Measurements from ENCODE around the gene HSD3B7. TPM values are rescaled to one million over a fixed set of nuclear protein-coding genes. Genes with fewer than 3 reads are reported as not detected.

HSD3B7 gene
- total and polyA plus RNA-seq, 2 of the 4 experiments (the other 2 are of a cell fraction): 8.5 to 11.3 TPM

DNA sequence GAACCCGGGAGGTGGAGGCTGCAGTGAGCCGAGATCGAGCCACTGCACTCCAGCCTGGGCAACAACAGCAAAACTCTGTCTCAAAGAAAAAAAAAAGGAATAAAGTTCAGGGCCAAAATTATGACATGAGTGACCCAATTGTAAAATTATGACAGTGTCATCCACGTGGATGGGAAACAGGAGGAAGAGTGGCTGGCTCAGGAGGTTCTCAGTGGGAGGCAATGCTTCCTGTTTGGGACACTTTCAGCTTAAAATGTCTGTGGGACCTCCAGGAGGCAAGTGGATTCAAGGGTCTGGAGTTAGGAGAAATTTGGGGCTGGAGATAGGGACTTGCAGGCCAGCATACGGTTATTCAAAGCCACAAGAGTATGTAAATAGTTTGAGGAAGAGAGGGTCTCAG, 40.3 kb downstream of the HSD3B7 start:
- ATAC-seq (ENCODE audit: low read depth) (no peak), DNase-seq (no peak)
- Histone ChIP-seq H2BK20ac (ENCODE audit: low read depth, low read length) (no peak overlapping the region), H3K4me3 (ENCODE audit: insufficient read depth, low read depth, low read length) (no peak overlapping the region), H3K9me3 (ENCODE audit: control insufficient read depth, insufficient read depth, low read length) (no peaks in the 10 kb centered on the region), H2AFZ (replicated peaks; ENCODE audit: low read length, poor library complexity) (peak overlapping the region; percentile 40), H3K4ac (ENCODE audit: low read depth, low read length) (no peak overlapping the region), H4K91ac (ENCODE audit: insufficient read depth, low read depth, low read length) (no peak overlapping the region), H2BK120ac (ENCODE audit: low read depth, low read length) (no peak overlapping the region), H3K18ac (ENCODE audit: low read depth, low read length) (no peak overlapping the region), H2AK5ac (ENCODE audit: low read depth, low read length) (no peak overlapping the region), H3K27me3 (ENCODE audit: control insufficient read depth, insufficient read depth, low read length) (no peaks in the 10 kb centered on the region), H3K36me3 (ENCODE audit: control insufficient read depth, insufficient read depth, low read length) (no peaks in the 10 kb centered on the region), H3K23ac (ENCODE audit: low read depth, low read length) (no peak overlapping the region; the same call in 1 of the 2 replicates), H2BK5ac (ENCODE audit: low read depth, low read length, poor library complexity, severe bottlenecking) (no peak overlapping the region), H3K79me1 (ENCODE audit: low read depth in 1 of 2, low read length in 2 of 2) (no peaks in the 10 kb centered on the region), H3K56ac (ENCODE audit: extremely low read depth, insufficient read depth, low read length) (no peak overlapping the region), H4K20me1 (ENCODE audit: insufficient read depth, low read length) (no peaks in the 10 kb centered on the region), H3K27ac (ENCODE audit: insufficient read depth, low read length) (no peak overlapping the region), H3K9me1 (ENCODE audit: insufficient read depth, low read length) (no peaks in the 10 kb centered on the region), H2BK15ac (ENCODE audit: low read depth, low read length) (no peak overlapping the region), H3K9ac (ENCODE audit: low read depth, low read length) (no peak overlapping the region), H4K5ac (ENCODE audit: low read depth, low read length) (no peak overlapping the region), H2AK9ac (replicated peaks; ENCODE audit: low read depth, low read length, poor library complexity) (no peak overlapping the region), H3K4me2 (ENCODE audit: low read depth, low read length) (no peak overlapping the region), H4K8ac (ENCODE audit: low read depth in 2 of 2, low read length in 2 of 2) (peak overlapping the region in 1 of 2 experiments; percentile 23; a peak in 1 of 4 replicates), H3K4me1 (ENCODE audit: control insufficient read depth, insufficient read depth, low read length) (no peaks in the 10 kb centered on the region), H3K14ac (replicated peaks; ENCODE audit: low read depth, low read length) (no peak overlapping the region)
- in situ Hi-C loops (cut with MboI; ENCODE audit: low sequenced_read_pairs): no loop called here
- intact Hi-C loops (cut with micrococcal nuclease): no loop called here
- TF ChIP-seq MAZ (IDR thresholded peaks at IDR 0.05; ENCODE audit: borderline replicate concordance, low read depth, low read length): no peak
- no peak for TF ChIP-seq NFE2L2 (IDR thresholded peaks at IDR 0.05; ENCODE audit: low read depth, low read length)
- TF ChIP-seq, protein P1, sequence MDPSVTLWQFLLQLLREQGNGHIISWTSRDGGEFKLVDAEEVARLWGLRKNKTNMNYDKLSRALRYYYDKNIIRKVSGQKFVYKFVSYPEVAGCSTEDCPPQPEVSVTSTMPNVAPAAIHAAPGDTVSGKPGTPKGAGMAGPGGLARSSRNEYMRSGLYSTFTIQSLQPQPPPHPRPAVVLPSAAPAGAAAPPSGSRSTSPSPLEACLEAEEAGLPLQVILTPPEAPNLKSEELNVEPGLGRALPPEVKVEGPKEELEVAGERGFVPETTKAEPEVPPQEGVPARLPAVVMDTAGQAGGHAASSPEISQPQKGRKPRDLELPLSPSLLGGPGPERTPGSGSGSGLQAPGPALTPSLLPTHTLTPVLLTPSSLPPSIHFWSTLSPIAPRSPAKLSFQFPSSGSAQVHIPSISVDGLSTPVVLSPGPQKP (IDR thresholded peaks at IDR 0.05; ENCODE audit: borderline replicate concordance, low read depth, low read length): no peak
- no peak for TF ChIP-seq USF2 (IDR thresholded peaks at IDR 0.05; ENCODE audit: low read depth, low read length)
- TF ChIP-seq MAFK (IDR thresholded peaks at IDR 0.05; ENCODE audit: low read depth, low read length): no peak
- TF ChIP-seq CEBPB (IDR thresholded peaks at IDR 0.05; ENCODE audit: low read depth, low read length): no peak
- WGBS, 2 experiments (ENCODE audit: extremely low coverage in 2 of 2, insufficient read length in 1 of 2): 76% methylated on average over 5 of the region's 5 CpGs; no CpG with 5 or more reads in 1 of the 2 experiments
- CTCF ChIA-PET: no interaction called here
- POLR2A ChIA-PET (ENCODE audit: unreplicated experiment): no interaction called here
- dilution Hi-C loops (cut with HindIII; ENCODE audit: low sequenced_read_pairs, unreplicated experiment): no loop called here
- no TSS peak for BruUV-seq (replicated peaks)
